ENCODE results near the gene GRM1. TPM values are rescaled to one million over a fixed set of nuclear protein-coding genes. Genes with fewer than 3 reads are reported as not detected.

The GRM1 gene
- polyA plus RNA-seq, 1 donor: 0.04 TPM

DNA sequence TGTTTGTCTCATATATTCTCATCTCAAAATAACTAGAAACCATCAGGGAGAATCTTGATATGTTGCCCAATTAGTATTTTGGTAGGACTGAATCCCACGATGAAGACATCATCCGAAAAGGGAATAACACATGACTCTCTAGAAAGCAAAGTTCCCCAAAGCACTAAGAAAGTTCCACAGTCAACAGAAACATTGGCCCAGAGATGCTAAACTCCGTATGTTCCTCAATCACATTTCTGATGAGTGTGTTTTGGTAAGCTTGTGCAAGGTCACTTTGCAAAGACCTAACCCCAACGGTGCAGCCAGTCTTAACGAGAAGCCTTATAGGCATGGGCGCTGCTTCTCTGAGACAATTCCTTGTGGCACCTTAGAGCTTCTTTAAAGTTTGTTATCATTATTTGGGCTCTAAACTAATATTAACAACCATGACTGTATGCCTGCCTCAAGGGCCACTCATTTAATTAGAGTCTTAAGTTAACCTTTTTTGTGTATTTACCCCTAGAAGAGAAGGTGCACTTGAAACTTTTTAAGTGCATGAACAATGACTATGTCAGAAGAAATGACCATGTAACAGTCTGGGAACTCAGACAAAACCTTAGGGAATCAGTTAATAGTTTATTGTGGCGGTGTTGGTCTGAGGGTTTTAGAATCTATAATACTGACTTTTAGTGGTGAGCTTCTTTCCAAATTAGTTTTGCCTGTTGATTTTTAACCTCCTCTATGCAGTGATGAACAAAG is 312.8 kb downstream of the GRM1 start:
- no peak for DNase-seq
- no peaks in the 10 kb centered on the region for H3K27me3 ChIP-seq (ENCODE audit: control insufficient read depth, insufficient read depth, low read length)
- no peaks in the 10 kb centered on the region for H3K36me3 ChIP-seq (ENCODE audit: control insufficient read depth, insufficient read depth, low read length)
- H3K27ac ChIP-seq (ENCODE audit: low read length): no peak overlapping the region
- H3K4me3 ChIP-seq (ENCODE audit: low read length): no peak overlapping the region
- H3K9me3 ChIP-seq (ENCODE audit: control insufficient read depth, low read depth, low read length): no peaks in the 10 kb centered on the region
- no peaks in the 10 kb centered on the region for H3K4me1 ChIP-seq (ENCODE audit: control insufficient read depth, insufficient read depth, low read length)
- 80% methylated on average over 1 of the region's 7 CpGs for WGBS (ENCODE audit: insufficient coverage, low lambda C conversion rate)

DNA sequence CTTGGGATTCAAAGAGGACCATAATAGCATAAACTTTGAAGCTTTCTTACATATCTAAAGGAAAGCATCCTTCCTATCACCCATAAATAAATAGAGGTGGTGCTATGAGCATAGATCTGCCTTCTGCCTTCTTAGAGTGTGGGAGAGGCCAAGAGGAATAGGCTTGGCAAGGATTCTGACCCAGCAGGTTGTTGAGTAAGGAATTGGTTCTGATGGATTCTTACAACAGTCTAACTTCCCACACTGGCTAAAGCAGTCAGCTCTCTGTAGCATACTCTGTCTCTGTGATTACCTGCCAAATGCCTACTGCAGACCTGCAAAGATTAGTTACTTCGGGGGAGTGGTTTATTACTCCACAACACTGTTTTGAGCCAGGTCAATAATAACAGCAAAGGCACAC is 316.7 kb downstream of the GRM1 start:
- no peak overlapping the region for H3K27ac ChIP-seq (ENCODE audit: low read length)
- no CpG with 5 or more reads among the region's 1 CpG for WGBS (ENCODE audit: insufficient coverage, low lambda C conversion rate)
- H3K36me3 ChIP-seq (ENCODE audit: control insufficient read depth, insufficient read depth, low read length): no peaks in the 10 kb centered on the region
- no peak overlapping the region for H3K4me3 ChIP-seq (ENCODE audit: low read length)
- no peaks in the 10 kb centered on the region for H3K27me3 ChIP-seq (ENCODE audit: control insufficient read depth, insufficient read depth, low read length)
- no peaks in the 10 kb centered on the region for H3K9me3 ChIP-seq (ENCODE audit: control insufficient read depth, low read depth, low read length)
- no peak for DNase-seq
- no peaks in the 10 kb centered on the region for H3K4me1 ChIP-seq (ENCODE audit: control insufficient read depth, insufficient read depth, low read length)

DNA sequence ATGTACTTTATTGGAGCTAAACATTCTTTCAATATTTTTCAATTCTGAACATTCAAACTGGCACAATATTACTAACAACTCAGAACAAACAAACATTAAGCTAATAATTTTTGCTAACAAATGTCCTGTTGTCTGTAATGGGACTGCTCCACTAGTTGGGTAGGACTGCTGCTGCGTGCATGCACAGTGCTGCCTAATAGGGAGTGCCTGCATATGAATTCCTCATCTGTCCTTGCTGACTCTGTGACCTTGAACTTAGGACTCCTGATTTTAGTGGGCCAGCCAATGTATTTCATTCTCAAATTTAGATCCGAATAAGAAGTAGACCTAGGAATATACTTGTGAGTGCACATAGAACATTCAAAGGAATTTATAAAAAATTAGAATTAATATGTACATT is 318.2 kb downstream of the GRM1 start:
- WGBS (ENCODE audit: insufficient coverage, low lambda C conversion rate): 80% methylated on average over 1 of the region's 2 CpGs
- no peaks in the 10 kb centered on the region for H3K4me1 ChIP-seq (ENCODE audit: control insufficient read depth, insufficient read depth, low read length)

DNA sequence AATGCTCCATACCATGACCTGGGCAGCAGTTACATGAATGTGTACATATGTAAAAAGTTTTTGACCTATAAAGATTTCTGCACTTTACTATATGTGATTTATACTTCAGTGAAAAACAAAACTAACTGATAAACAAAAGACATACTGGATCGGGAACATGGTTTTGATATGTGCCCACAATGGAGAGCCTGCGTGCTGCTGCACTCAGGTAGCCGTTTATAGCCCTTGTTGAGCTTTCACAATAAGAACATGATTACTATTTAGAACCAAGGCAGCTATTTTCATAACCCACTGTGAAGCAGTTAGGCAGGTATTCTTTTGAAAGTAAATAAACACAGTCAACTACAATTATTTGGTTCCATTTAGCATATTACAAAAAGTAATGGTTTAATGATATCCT is 318.8 kb downstream of the GRM1 start:
- Histone ChIP-seq H3K27ac (ENCODE audit: low read length) (no peak overlapping the region), H3K27me3 (ENCODE audit: control insufficient read depth, insufficient read depth, low read length) (no peaks in the 10 kb centered on the region), H3K36me3 (ENCODE audit: control insufficient read depth, insufficient read depth, low read length) (no peaks in the 10 kb centered on the region), H3K4me3 (ENCODE audit: low read length) (no peak overlapping the region), H3K4me1 (ENCODE audit: control insufficient read depth, insufficient read depth, low read length) (no peaks in the 10 kb centered on the region), H3K9me3 (ENCODE audit: control insufficient read depth, low read depth, low read length) (no peaks in the 10 kb centered on the region)
- WGBS (ENCODE audit: insufficient coverage, low lambda C conversion rate): 80% methylated on average over 1 of the region's 3 CpGs
- DNase-seq: no peak

More for the DNA sequence above, 318.2 kb downstream of the GRM1 start:
- H3K36me3 ChIP-seq (ENCODE audit: control insufficient read depth, insufficient read depth, low read length): no peaks in the 10 kb centered on the region
- no peak overlapping the region for H3K27ac ChIP-seq (ENCODE audit: low read length)
- DNase-seq: no peak
- H3K4me3 ChIP-seq (ENCODE audit: low read length): no peak overlapping the region
- H3K27me3 ChIP-seq (ENCODE audit: control insufficient read depth, insufficient read depth, low read length): no peaks in the 10 kb centered on the region
- H3K9me3 ChIP-seq (ENCODE audit: control insufficient read depth, low read depth, low read length): no peaks in the 10 kb centered on the region

DNA sequence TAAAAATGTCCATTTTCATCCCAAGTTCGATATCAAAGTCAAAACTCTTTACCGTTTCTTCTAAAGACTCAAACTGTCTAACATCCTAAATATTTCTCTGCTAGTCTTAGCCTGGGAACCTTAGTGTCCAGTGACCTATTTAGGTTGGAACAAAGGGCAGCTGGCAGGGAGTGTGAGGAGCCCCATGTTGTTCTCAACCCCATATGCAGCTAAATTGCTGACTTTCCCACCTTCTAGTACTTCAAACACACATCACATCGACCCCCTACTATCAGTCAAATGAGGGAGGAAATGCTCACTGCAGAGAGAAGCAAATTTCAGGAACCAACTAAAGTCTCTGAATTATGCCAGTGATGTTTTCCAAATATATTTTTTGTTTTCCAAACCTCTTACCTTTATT is 322.2 kb downstream of the GRM1 start:
- Histone ChIP-seq H3K27me3 (ENCODE audit: control insufficient read depth, insufficient read depth, low read length) (no peaks in the 10 kb centered on the region), H3K4me1 (ENCODE audit: control insufficient read depth, insufficient read depth, low read length) (no peaks in the 10 kb centered on the region), H3K4me3 (ENCODE audit: low read length) (no peak overlapping the region), H3K9me3 (ENCODE audit: control insufficient read depth, low read depth, low read length) (no peaks in the 10 kb centered on the region), H3K27ac (ENCODE audit: low read length) (no peak overlapping the region), H3K36me3 (ENCODE audit: control insufficient read depth, insufficient read depth, low read length) (no peaks in the 10 kb centered on the region)
- DNase-seq: no peak
- WGBS (ENCODE audit: insufficient coverage, low lambda C conversion rate): 73% methylated on average over 3 of the region's 3 CpGs

DNA sequence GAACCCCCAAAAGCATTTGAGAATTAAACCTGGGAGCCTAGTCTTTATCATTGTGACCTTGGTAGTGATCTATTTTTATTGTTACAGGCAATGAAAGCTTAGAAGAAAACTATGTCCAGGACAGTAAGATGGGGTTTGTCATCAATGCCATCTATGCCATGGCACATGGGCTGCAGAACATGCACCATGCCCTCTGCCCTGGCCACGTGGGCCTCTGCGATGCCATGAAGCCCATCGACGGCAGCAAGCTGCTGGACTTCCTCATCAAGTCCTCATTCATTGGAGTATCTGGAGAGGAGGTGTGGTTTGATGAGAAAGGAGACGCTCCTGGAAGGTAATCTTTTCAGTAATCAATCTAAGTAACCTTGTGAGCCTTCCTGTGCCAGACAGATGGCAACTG is 323.3 kb downstream of the GRM1 start:
- Histone ChIP-seq H3K4me1 (ENCODE audit: control insufficient read depth, insufficient read depth, low read length) (no peaks in the 10 kb centered on the region), H3K27ac (ENCODE audit: low read length) (no peak overlapping the region), H3K4me3 (ENCODE audit: low read length) (no peak overlapping the region), H3K36me3 (ENCODE audit: control insufficient read depth, insufficient read depth, low read length) (no peaks in the 10 kb centered on the region), H3K9me3 (ENCODE audit: control insufficient read depth, low read depth, low read length) (no peaks in the 10 kb centered on the region), H3K27me3 (ENCODE audit: control insufficient read depth, insufficient read depth, low read length) (no peaks in the 10 kb centered on the region)
- WGBS (ENCODE audit: insufficient coverage, low lambda C conversion rate): no CpG with 5 or more reads among the region's 5 CpGs
- DNase-seq: no peak

DNA sequence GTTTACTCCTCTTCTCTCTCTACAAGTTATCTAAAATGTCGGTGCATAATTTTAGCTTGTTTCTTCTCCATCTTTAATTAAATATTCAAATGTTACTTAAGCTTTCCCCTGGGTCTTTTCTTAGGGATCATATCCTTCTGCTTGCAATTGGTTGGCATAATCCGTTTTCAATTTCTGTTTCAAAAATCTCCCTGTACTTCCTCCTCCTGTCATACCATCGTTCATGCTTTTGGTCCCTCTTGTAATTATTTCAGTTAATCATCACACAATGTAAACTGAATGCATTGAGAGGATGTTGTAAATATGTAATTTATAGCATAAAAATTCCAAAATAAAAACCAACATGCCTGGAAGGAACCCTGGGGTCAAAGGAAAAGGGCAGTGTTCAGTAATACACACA is 325.6 kb downstream of the GRM1 start:
- DNase-seq: no peak
- Histone ChIP-seq H3K27ac (ENCODE audit: low read length) (no peak overlapping the region), H3K4me3 (ENCODE audit: low read length) (no peak overlapping the region), H3K9me3 (ENCODE audit: control insufficient read depth, low read depth, low read length) (no peaks in the 10 kb centered on the region), H3K4me1 (ENCODE audit: control insufficient read depth, insufficient read depth, low read length) (no peaks in the 10 kb centered on the region), H3K27me3 (ENCODE audit: control insufficient read depth, insufficient read depth, low read length) (no peaks in the 10 kb centered on the region), H3K36me3 (ENCODE audit: control insufficient read depth, insufficient read depth, low read length) (no peaks in the 10 kb centered on the region)
- 69% methylated on average over 2 of the region's 3 CpGs for WGBS (ENCODE audit: insufficient coverage, low lambda C conversion rate)

DNA sequence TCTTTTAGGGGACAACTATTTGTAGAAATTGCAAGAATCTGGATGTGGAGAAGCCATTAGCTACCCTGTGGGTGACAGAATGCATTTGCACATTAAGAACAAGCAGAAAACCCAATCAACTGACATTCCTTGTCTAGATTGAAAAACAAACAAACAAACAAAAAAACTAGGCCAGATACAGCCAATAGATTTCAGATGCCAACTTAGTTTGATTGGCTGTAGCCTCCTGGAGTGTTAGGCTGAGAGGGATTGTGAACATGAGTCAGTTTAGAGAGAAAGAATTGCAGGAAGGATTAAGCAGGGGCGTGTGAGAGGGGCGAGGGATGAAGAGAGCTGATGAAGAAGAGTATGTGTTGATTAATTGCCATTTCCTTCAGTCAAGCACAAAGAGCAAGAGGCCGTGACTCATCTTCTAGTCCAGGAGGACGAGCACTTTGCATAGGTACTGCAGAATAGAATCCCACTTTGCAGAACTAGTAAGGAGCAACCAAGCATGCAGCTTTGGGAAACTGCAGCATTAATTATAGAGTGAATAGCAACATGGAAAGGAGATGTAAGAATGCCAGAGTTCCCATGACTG is 326.7 kb downstream of the GRM1 start:
- Histone ChIP-seq H3K36me3 (ENCODE audit: control insufficient read depth, insufficient read depth, low read length) (no peaks in the 10 kb centered on the region), H3K27ac (ENCODE audit: low read length) (no peak overlapping the region), H3K9me3 (ENCODE audit: control insufficient read depth, low read depth, low read length) (no peaks in the 10 kb centered on the region), H3K27me3 (ENCODE audit: control insufficient read depth, insufficient read depth, low read length) (no peaks in the 10 kb centered on the region), H3K4me3 (ENCODE audit: low read length) (no peak overlapping the region), H3K4me1 (ENCODE audit: control insufficient read depth, insufficient read depth, low read length) (no peaks in the 10 kb centered on the region)
- DNase-seq: no peak
- 90% methylated on average over 2 of the region's 4 CpGs for WGBS (ENCODE audit: insufficient coverage, low lambda C conversion rate)

DNA sequence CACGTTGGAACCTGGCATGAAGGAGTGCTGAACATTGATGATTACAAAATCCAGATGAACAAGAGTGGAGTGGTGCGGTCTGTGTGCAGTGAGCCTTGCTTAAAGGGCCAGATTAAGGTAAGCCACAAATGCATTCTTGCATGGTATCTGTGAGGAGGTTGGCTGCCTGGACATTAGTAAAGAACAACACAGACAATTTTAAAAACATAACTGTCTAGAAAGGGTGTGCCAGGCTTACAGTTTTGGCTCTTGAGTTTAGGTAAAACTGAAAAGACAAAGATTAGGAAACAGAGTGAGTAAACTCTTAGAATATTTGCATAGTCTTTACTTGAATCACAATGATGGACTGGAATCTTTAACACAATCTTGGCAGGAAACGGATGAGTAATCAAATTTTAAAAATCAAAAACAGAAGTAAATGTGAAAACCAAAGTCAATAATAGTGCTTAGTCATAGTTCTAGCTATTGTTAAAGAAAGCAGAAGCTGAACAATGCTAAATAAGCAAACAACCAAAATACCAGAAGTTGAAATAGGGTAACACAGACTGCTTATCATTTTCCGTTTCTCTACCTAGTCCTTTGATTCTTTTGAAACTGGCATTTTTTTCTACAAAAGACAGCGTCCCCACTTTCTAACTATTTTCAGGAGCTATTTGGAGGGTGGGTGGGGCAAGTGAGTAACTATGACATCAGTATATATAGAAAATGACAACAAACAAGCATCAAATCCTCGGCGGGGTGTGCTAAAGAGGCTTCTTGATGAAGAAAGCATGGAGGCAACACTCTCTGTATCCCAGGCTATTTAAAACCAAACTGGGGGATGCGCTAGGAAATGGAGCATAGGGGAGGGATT is 328.9 kb downstream of the GRM1 start:
- no peak overlapping the region for H3K4me3 ChIP-seq (ENCODE audit: low read length)
- H3K36me3 ChIP-seq (ENCODE audit: control insufficient read depth, insufficient read depth, low read length): no peaks in the 10 kb centered on the region
- H3K9me3 ChIP-seq (ENCODE audit: control insufficient read depth, low read depth, low read length): no peaks in the 10 kb centered on the region
- H3K27me3 ChIP-seq (ENCODE audit: control insufficient read depth, insufficient read depth, low read length): no peaks in the 10 kb centered on the region
- H3K27ac ChIP-seq (ENCODE audit: low read length): no peak overlapping the region
- no peaks in the 10 kb centered on the region for H3K4me1 ChIP-seq (ENCODE audit: control insufficient read depth, insufficient read depth, low read length)
- 70% methylated on average over 1 of the region's 8 CpGs for WGBS (ENCODE audit: insufficient coverage, low lambda C conversion rate)
- no peak for DNase-seq

DNA sequence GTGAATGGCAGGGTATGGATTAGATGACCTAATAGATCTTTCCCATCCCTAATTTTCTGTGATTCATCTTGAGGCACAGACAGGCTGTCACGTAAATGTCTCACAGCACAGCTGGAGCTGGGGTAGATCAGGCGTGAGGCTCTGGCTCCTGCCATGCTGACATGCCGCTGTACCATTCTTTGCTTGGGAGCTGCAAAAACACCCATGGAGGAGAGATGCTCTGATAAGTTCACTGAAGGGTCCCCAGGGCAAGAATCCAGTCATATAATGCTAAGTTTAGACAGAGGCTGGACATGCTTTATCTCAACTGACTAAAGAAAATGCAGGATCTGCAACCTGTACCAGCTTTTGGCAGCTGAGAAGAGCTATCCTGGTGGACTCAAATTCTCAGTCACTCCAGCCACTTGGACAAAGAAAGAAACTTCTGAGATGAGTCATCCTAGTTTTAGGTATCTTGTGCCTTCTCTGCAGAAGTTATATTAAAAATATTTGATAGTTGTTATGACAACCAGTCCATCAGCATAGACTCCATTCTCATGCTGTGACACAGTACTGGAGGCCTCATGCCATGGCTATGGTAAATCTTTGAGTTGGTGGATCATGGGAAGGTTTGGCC is 329.7 kb downstream of the GRM1 start:
- DNase-seq: no peak
- Histone ChIP-seq H3K4me1 (ENCODE audit: control insufficient read depth, insufficient read depth, low read length) (no peaks in the 10 kb centered on the region), H3K4me3 (ENCODE audit: low read length) (no peak overlapping the region), H3K27me3 (ENCODE audit: control insufficient read depth, insufficient read depth, low read length) (no peaks in the 10 kb centered on the region), H3K36me3 (ENCODE audit: control insufficient read depth, insufficient read depth, low read length) (no peaks in the 10 kb centered on the region), H3K9me3 (ENCODE audit: control insufficient read depth, low read depth, low read length) (no peaks in the 10 kb centered on the region), H3K27ac (ENCODE audit: low read length) (no peak overlapping the region)
- WGBS (ENCODE audit: insufficient coverage, low lambda C conversion rate): no CpG with 5 or more reads among the region's 3 CpGs

Measured in large intestine (tissue), 3 donors.